GM18505 (cell line): ENCODE data around the gene RAG2.

Experiments
- ATAC-seq: cut with Tn5 transposase; IDR thresholded peaks from one replicate; pipeline ENCODE4 v1.9.1; 2021; ENCODE audit not compliant: unreplicated experiment
- POLR2A ChIP-seq: IDR thresholded peaks from 4 replicates; pipeline ENCODE4 v1.6.1; 2011; ENCODE audit warnings: borderline replicate concordance; ENCODE audit not compliant: insufficient read depth, insufficient read length; ENCODE audit errors: extremely low read depth

RAG2 gene

DNA sequence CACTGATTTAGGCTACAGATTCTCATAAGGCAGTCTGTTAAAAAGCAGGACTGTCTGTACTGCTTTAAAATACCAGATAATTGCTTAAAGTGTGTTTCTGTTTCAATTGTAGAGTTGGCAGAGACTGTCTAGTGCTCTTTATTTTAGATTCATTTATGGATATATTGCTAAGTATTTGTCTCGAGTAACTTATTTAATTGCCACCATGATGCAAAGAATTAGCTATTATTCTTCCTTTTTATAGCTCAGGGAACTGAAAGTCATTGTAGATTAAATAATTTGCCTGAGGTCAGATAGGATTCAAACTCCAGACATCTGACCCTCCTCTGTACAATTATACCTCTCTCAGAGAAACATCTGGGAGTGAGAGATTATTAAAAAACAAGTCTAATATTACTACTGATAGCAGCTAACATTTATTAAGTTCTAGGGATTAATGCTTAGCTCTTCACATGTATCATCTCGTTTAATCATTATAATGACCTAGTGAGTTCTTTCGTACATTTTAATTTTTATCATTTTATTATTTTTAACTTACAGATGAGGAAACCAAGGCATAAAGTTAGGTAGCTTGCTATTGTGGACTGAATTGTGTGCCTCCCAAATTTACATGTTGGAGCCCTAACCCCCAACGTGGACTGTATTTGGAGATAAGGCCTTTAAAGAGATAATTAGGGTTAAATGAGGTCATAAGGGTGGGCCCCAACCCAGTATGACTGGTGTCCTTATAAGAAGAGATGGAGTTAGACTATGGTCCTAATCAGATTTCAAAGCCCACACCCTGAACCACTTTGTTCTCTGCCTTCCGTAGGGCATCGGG, 19.7 kb upstream of the RAG2 start:
- no peak for ATAC-seq
- TF ChIP-seq POLR2A: no peak

DNA sequence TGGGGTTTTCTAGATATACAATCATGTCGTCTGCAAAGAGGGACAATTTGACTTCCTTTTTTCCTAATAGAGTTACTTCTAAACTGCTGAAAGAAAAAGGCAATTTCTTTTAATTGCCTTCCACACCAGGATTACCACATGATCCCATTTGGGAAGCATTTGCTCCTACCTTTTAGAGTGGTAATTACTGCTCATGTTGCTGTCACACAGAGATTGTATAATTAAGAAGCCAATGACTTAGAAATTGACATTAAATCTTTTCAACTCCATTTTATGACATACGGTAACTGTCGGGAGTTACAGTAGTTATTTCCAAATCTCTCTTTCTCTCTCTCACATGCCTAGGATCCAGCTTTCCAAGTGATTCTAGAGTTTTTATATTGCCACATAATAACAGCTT, 17.8 kb upstream of the RAG2 start:
- no peak for TF ChIP-seq POLR2A
- ATAC-seq: no peak

DNA sequence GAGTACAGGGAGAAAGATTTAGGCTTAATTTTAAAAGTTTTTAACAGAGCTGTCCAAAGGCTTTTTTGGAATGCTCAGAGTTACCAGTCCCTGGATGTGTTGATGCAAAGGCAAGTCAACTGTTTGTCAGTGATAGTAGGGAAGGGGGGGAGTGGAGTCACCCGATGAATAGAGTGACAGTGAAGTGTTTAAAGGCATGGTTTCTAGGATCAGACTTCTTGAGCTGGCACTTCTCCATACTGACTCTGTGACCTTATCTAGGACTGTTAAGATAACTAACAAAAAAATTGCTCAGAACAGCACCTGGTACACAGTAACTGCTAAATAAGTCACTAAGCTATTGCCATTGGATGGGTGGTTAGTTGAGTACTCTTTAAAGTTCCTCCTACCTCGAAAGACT, 11.3 kb upstream of the RAG2 start:
- ATAC-seq: no peak
- TF ChIP-seq POLR2A: no peak

DNA sequence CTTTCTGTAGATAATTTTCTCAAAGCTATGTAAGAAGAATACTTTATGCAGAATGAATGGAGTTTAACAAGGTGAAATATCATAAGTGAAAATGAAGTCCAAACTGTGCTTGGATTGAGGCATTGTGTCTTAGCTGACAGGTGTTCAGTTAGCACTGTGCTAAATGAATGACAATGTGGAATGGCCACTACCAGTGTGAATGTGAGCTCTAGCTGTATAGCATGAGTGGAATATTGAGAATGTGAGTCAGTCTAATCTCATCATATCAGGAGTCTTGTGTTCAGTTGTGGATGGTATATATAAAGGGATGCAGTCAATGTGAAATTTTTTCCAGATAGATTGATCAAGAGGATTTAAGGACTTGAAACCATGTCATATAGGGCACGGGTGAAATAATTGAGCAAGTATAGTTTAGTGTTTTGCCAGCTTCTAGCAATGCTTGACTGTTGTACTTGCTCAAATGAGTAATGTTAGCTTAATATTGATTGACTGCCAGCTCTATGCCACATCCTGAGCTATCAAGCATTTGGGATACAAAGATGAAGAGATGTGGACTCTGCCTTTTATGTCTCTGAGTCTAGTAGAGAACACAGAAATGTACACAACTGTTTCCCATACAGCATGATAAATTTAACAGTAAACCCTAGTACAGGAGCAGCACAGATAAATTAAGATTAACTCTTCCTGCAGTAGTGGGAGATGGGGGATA, 10.6 kb upstream of the RAG2 start:
- no peak for ATAC-seq
- TF ChIP-seq POLR2A: no peak

DNA sequence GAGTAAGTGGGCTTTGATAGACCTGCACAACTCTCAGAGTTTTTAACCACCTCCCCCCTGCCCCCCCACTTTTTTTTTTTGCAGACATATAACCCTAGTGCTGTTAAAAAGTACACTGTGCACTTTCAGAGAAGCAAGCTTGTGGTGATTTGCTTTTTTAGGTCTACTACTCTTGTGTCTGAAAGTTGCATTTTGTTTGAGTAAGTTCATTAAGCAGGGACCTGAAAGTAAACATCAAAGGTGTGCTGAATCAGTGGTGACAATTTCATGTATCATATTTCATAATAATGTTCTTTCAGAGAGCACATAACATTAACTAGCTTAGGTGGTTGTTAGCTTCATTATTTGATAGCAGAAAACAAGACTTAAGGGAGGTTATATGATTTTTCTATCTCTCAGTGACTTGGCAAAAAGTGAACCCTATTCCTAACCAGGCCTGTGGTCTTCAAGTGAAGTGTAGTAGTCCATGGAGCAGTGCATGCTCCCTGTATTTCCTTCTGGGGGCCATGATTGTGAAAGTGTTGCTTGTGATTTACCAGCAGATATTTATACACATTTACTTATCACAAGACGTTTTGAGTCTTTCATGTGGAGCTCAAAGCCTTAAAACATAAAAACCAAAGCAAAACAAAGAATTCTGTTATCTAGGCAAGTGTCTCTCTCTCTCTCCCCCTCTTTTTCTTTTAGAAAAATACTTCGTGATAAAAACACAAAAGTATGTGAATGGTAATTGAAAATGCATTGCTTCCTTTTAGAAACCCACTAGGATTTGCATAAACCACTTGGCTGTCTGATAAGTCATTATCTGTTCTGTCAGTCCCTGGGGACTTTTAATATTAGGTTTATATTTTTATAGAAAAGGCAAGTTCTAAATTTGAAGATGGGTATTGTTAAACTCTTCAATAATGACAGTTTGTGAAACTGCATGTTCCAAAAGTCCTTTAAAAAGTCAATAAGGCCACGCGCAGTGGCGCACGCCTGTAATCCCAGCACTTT, 7.5 kb upstream of the RAG2 start:
- no peak for TF ChIP-seq POLR2A
- peak; percentile 61 for ATAC-seq

DNA sequence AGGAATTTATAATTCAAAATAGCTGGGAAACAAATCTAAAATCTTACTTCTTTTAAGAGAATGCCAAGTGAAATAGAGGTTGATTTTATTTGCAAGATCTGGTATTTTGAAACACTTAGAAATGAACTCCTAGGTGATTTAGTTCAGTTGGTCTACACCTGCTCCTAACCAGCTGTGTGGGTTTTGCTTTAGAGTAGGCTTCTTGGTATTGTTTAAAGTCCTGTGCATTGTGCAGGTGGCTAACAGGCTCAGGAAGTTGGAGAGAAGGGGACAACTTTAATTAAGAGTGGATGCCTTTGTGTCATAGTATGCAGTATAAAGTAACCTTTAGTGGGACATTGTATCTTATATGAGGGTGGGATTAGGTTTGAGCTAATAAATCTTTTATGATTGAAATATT, 4.1 kb upstream of the RAG2 start:
- ATAC-seq: no peak
- TF ChIP-seq POLR2A: no peak

DNA sequence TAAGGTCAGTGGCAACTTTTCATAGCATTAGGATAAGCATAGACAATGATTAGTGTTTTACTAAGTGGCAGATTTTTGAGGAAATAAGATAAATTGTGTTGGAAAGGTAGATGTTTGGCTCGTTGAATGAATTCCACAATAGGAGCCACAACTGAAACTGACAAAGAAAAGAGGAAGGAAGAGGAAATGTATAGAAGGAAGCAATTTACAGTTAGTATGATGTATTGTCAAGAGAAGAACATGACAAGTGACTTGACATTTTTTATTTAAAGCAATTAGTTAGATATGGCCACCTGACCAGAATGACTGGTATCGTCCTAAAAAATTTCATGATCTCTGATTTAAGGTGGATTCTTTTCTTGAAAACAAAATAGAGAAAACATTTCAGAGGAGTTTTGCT, 3.1 kb upstream of the RAG2 start:
- no peak for TF ChIP-seq POLR2A
- no peak for ATAC-seq

DNA sequence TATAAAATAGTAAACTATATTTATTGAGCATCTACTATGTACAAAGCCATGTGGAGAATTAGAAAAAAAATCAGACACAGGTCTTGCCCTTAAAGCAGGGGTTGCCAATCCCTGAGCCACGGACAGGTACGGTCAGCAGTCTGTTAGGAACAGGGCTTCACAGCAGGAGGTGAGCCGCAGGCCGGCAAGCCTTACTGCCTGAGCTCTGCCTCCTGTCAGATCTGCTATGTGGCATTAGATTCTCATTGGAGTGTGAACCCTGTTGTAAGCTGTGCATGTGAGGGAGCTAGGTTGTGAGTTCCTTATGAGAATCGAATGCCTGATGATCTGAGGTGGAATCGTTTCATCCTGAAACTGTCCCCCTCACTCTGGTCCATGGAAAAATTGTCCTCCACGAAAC, 2.1 kb upstream of the RAG2 start:
- ATAC-seq: no peak
- no peak for TF ChIP-seq POLR2A

DNA sequence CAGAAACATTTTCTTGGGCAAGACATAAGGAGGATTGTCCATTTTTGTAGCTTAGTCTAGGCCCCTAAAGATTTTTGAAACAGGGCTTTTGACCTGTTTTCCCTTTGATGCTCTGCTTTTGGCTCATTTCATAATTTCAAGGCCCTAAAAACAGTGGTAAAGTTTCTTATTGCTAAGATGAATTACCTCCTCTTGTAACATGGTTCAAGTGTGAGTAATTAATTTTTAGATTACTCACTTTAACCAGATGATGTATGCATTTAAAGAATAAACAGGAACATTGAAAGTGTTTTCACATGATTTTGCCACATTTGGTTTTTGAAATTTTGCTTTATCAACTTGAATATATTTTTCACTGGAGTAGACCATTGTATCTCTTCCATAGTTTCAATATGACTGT, 1.2 kb downstream of the RAG2 start:
- no peak for TF ChIP-seq POLR2A
- no peak for ATAC-seq

DNA sequence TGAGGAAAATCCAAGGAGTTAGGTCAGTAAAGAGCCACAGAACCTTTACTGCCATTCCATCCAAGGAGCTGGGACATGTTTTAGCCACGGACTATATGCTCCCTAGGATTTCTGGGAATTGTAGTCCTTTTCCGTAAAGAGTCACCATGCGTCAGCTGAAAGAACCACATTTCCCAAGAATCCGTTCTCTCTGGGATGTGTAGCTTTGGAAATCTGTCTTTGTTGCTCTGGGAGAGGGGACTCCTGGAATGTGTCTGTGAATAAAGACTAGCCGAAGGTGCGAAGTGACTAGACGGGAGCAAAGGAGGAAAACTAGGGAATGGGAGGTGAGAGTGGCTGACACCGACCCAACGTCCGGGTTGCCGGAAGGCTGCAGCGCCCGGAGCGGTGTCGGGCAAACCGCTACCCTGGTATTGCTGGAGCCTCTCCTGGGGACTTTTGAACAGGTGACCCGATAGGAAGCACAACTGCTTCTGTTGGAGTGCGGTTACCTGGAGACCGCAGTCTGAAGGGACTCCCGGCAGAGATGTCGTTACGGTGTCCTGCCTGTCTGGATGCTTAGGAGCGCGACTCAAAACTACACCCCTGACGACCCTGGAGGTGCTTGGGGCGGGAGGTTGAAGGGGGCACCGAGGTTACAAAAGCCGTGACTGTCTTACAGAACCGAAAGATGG, 3.6 kb downstream of the RAG2 start, which contains the start of gene IFTAP:
Gene IFTAP, plus strand, starts transcription at position 187 of the 674 bp plus-strand sequence. CDS start 15,602 bp downstream, outside the sequence.
- ATAC-seq: peak; percentile 92

DNA sequence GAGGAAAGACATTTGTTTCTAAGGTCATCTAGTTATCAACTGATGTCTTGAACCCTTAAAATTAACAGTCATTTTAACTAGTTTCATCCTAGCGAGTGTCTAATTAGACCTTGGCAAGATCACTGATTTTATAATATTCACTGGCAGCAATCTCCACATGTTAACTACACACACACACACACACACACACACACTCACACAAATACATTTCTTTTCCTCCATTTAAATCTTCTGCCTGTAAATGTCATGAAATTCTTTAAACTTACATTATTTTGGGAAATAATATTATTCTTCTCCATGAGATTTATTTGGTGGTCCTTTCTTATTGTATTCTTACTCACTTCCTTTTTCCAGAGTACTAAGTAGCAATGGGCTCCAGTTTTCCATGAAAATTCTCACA, 6.6 kb downstream of the RAG2 start:
- ATAC-seq: no peak
- no peak for TF ChIP-seq POLR2A

More for the DNA sequence above, 3.6 kb downstream of the RAG2 start, which contains the start of gene IFTAP:
- no peak for TF ChIP-seq POLR2A

DNA sequence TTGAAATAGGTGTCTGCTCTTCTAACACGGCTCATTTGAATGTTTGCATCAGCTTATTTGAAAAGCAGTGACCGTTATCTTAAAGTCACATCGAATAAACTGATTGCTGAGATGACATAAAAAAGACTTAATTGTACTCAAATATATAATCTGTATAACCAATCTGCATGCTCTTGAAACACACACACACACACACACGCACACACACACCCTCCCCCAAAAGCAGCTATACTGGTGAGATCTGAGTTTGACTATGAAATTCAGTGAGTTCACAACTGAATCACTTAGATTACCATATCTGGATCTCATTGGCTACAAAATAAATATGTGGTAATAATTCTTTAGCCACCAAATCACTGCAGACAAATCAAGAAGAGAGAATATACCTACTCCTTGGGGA, 7.5 kb downstream of the RAG2 start:
- TF ChIP-seq POLR2A: no peak
- no peak for ATAC-seq
